Endodermal cell (in vitro differentiated cells): Measurements from ENCODE around the gene UVRAG. TPM values are rescaled to one million over a fixed set of nuclear protein-coding genes. Genes with fewer than 3 reads are reported as not detected.

Experiments
- DNase-seq: peaks from one replicate; pipeline ENCODE4 v3.0.0-alpha.2; 2017
- H3K27ac ChIP-seq: 2 replicates; pipeline ENCODE4 v1.5.1; 2013; ENCODE audit warnings: mild to moderate bottlenecking, low read depth, low read length, moderate library complexity
- H3K27me3 ChIP-seq: 2 replicates; pipeline ENCODE4 v1.6.1; 2013; ENCODE audit warnings: mild to moderate bottlenecking, low read length, moderate library complexity; ENCODE audit not compliant: insufficient read depth, control insufficient read depth, poor library complexity, severe bottlenecking
- H3K36me3 ChIP-seq: 2 replicates; pipeline ENCODE4 v1.7.0; 2013; ENCODE audit warnings: mild to moderate bottlenecking, low read length, moderate library complexity; ENCODE audit not compliant: control insufficient read depth, insufficient read depth
- H3K4me1 ChIP-seq: one replicate; pipeline ENCODE4 v1.7.0; 2013; ENCODE audit warnings: low read length; ENCODE audit not compliant: control insufficient read depth, insufficient read depth
- H3K4me3 ChIP-seq: 2 replicates; pipeline ENCODE4 v1.5.1; 2013; ENCODE audit warnings: mild to moderate bottlenecking, low read length, moderate library complexity
- H3K9ac ChIP-seq: 2 replicates; pipeline ENCODE4 v1.6.1; 2013; ENCODE audit warnings: mild to moderate bottlenecking, low read length, moderate library complexity; ENCODE audit not compliant: poor library complexity, severe bottlenecking; ENCODE audit errors: extremely low read depth
- H3K9me3 ChIP-seq: 2 replicates; pipeline ENCODE4 v1.6.1; 2013; ENCODE audit warnings: mild to moderate bottlenecking, low read length, moderate library complexity; ENCODE audit not compliant: control insufficient read depth
- H3K27ac Mint-ChIP-seq: 2 replicates; pipeline ENCODE4 v1.8.0; 2020; ENCODE audit warnings: mixed read lengths
- H3K27me3 Mint-ChIP-seq: 2 replicates; pipeline ENCODE4 v1.8.0; 2021; ENCODE audit warnings: mild to moderate bottlenecking, mixed read lengths; ENCODE audit not compliant: insufficient read depth
- H3K36me3 Mint-ChIP-seq: 2 replicates; pipeline ENCODE4 v1.8.0; 2020; ENCODE audit warnings: low read depth, mixed read lengths
- H3K4me1 Mint-ChIP-seq: 2 replicates; pipeline ENCODE4 v1.8.0; 2020; ENCODE audit warnings: mixed read lengths
- H3K4me3 Mint-ChIP-seq: 2 replicates; pipeline ENCODE4 v1.8.0; 2020; ENCODE audit warnings: mild to moderate bottlenecking, moderate library complexity, mixed read lengths
- H3K9me3 Mint-ChIP-seq: 2 replicates; pipeline ENCODE4 v1.8.0; 2020; ENCODE audit warnings: mild to moderate bottlenecking, mixed read lengths
- CTCF ChIP-seq: fragments of 200-600 bp; sonication (generic); conservative IDR thresholded peaks from 2 replicates; pipeline ENCODE4 v1.5.0; 2021; ENCODE audit warnings: antibody characterized with exemption, mild to moderate bottlenecking
- WGBS, 2 experiments: methylation state at CpG; one replicate each; pipeline versions ENCODE4 v1.1.5 to v1.1.7; 2013; ENCODE audit warnings: missing lambda C conversion rate in 2 of 2, mixed read lengths in 1 of 2; ENCODE audit not compliant: insufficient coverage in 1 of 2, insufficient read length in 1 of 2; 5-methylcytosine and 5-hydroxymethylcytosine counted together
- total RNA-seq, 2 donors: library from RNA; stranded (reverse); fragmentation: NEBNext Ultra II Directional in 1 of 2; extraction: Animal tissue kit (Norgen Biotek cat#: 25700) in 1 of 2; gene quantifications; 2 replicates in 1 of 2; 3 replicates in 1 of 2; pipeline ENCODE4 v1.2.1, GENCODE V29; 2021

UVRAG gene
- total RNA-seq, 2 donors from 2014 or later: 19.7 to 34.9 TPM

GRCh38 chr11:76087749-76088148, 272.7 kb downstream of the UVRAG start:
- no peak for DNase-seq
- Mint-ChIP-seq H3K27me3 (no peaks in the 10 kb centered on the region), H3K4me1 (peaks cover 12% of the 10 kb centered on the region), H3K9me3 (peaks cover 24% of the 10 kb centered on the region), H3K27ac (no peak overlapping the region), H3K4me3 (no peak overlapping the region), H3K36me3 (peaks cover 36% of the 10 kb centered on the region)
- TF ChIP-seq CTCF: no peak
- Histone ChIP-seq H3K9ac (no peak overlapping the region), H3K9me3 (peaks cover 14% of the 10 kb centered on the region), H3K36me3 (peaks cover 17% of the 10 kb centered on the region), H3K4me3 (no peak overlapping the region), H3K27ac (no peak overlapping the region), H3K27me3 (no peaks in the 10 kb centered on the region), H3K4me1 (no peaks in the 10 kb centered on the region)
- WGBS, 2 experiments: 93 to 94% methylated on average over 3 to 6 of the region's 6 CpGs

DNA sequence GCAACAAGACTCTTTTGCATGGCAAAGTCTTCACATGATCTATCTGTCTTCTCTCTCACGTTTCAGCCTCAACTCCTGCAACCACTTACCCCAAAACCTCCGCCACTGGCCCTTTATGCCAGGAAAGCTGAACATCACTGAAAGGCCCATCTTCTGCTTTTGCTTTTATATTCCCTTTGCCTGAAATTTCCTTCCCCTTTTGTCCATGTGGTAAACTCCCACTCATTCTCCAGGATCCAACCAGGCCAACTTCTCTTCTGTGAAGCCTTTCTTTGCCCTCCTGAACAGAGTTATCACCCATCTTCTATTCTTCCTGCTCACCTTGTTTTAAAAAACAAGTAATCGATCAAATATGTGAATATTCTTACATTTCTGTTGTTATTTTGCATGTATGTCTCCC, 273.5 kb downstream of the UVRAG start:
- Histone ChIP-seq H3K4me3 (no peak overlapping the region), H3K36me3 (peaks cover 17% of the 10 kb centered on the region), H3K9ac (no peak overlapping the region), H3K27me3 (no peaks in the 10 kb centered on the region), H3K4me1 (no peaks in the 10 kb centered on the region), H3K9me3 (peaks cover 14% of the 10 kb centered on the region), H3K27ac (no peak overlapping the region)
- Mint-ChIP-seq H3K4me3 (no peak overlapping the region), H3K36me3 (peaks cover 38% of the 10 kb centered on the region), H3K4me1 (peaks cover 14% of the 10 kb centered on the region), H3K27me3 (no peaks in the 10 kb centered on the region), H3K27ac (no peak overlapping the region), H3K9me3 (peaks cover 26% of the 10 kb centered on the region)
- no peak for TF ChIP-seq CTCF
- no peak for DNase-seq
- WGBS, 2 experiments: 57 to 80% methylated on average over 1 to 3 of the region's 3 CpGs

- Histone ChIP-seq H3K27ac (no peak overlapping the region), H3K4me1 (no peaks in the 10 kb centered on the region), H3K4me3 (no peak overlapping the region), H3K9me3 (peaks cover 14% of the 10 kb centered on the region), H3K9ac (no peak overlapping the region), H3K36me3 (peaks cover 17% of the 10 kb centered on the region), H3K27me3 (no peaks in the 10 kb centered on the region)
- no peak overlapping the region for H3K4me3 Mint-ChIP-seq
- H3K27ac Mint-ChIP-seq: no peak overlapping the region
- H3K36me3 Mint-ChIP-seq: peaks cover 38% of the 10 kb centered on the region
- peaks cover 14% of the 10 kb centered on the region for H3K4me1 Mint-ChIP-seq
- H3K27me3 Mint-ChIP-seq: no peaks in the 10 kb centered on the region
- no peak for TF ChIP-seq CTCF
- WGBS, 2 experiments: 95 to 98% methylated on average over 2 of the region's 2 CpGs
- H3K9me3 Mint-ChIP-seq: peaks cover 26% of the 10 kb centered on the region
- DNase-seq: no peak
Observed at GRCh38 chr11:76090174-76090573, 275.2 kb downstream of the UVRAG start.
